Caco-2 (cell line): ENCODE results near the gene MEIS1. TPM values are rescaled to one million over a fixed set of nuclear protein-coding genes. Genes with fewer than 3 reads are reported as not detected.

Experiments
- BruUV-seq: library from RNA; stranded (reverse); fragments of 400-500 nt; replicated peaks from 2 replicates; lab custom pipeline; 2021; lab: Mats Ljungman, UMichigan
- CTCF ChIA-PET: fragments of 300-600 bp; sonication (Branson Sonifier 250); formaldehyde crosslinking; loops from one replicate; lab custom pipeline; 2022; ENCODE audit warnings: antibody characterized with exemption; lab: Charles Lee
- POLR2A ChIA-PET: fragments of 300-600 bp; sonication (Branson Sonifier 250); formaldehyde crosslinking; loops from one replicate; lab custom pipeline; 2022; ENCODE audit warnings: antibody characterized with exemption; lab: Charles Lee
- DNase-seq, 2 experiments: peaks; one replicate each; pipeline versions ENCODE4 v3.0.0 to v3.0.0-alpha.2; 2020 to 2022
- H3K27me3 ChIP-seq: replicated peaks from 2 replicates; pipeline ENCODE4 v1.6.0; 2011; ENCODE audit warnings: low read length; ENCODE audit not compliant: control insufficient read depth, insufficient read depth
- H3K36me3 ChIP-seq: 2 replicates; pipeline ENCODE4 v1.5.1; 2011; ENCODE audit warnings: low read length; ENCODE audit not compliant: control insufficient read depth, insufficient read depth
- H3K4me1 ChIP-seq: fragments of 250-450 bp; sonication (Bioruptor Pico); 2 replicates; pipeline ENCODE4 v1.5.1; 2020; ENCODE audit warnings: mild to moderate bottlenecking
- H3K4me3 ChIP-seq: 2 replicates; pipeline ENCODE4 v1.5.1; 2011; ENCODE audit warnings: low read depth, mild to moderate bottlenecking, control low read depth, low read length
- H3K9me3 ChIP-seq: fragments of 250-450 bp; sonication (Bioruptor Pico); 2 replicates; pipeline ENCODE4 v1.5.1; 2020; ENCODE audit warnings: mild to moderate bottlenecking, moderate library complexity
- H3K27ac Mint-ChIP-seq: one replicate; pipeline ENCODE4 v1.8.0; 2022; ENCODE audit warnings: mixed read lengths; ENCODE audit not compliant: unreplicated experiment
- H3K27me3 Mint-ChIP-seq: one replicate; pipeline ENCODE4 v1.8.0; 2022; ENCODE audit warnings: mixed read lengths; ENCODE audit not compliant: insufficient read depth, unreplicated experiment
- H3K36me3 Mint-ChIP-seq: one replicate; pipeline ENCODE4 v1.8.0; 2022; ENCODE audit warnings: mild to moderate bottlenecking, mixed read lengths; ENCODE audit not compliant: insufficient read depth, unreplicated experiment
- H3K4me1 Mint-ChIP-seq: one replicate; pipeline ENCODE4 v1.8.0; 2022; ENCODE audit warnings: low read depth, mixed read lengths; ENCODE audit not compliant: unreplicated experiment
- H3K4me3 Mint-ChIP-seq: one replicate; pipeline ENCODE4 v1.8.0; 2022; ENCODE audit warnings: mild to moderate bottlenecking, moderate library complexity, mixed read lengths; ENCODE audit not compliant: unreplicated experiment
- H3K9me3 Mint-ChIP-seq: one replicate; pipeline ENCODE4 v1.8.0; 2022; ENCODE audit warnings: mixed read lengths; ENCODE audit not compliant: unreplicated experiment
- CTCF ChIP-seq, 2 experiments: fragments of 200-600 bp in 1 of 2; IDR thresholded peaks; 1 replicate in 1 of 2; 2 replicates in 1 of 2; pipeline versions ENCODE4 v1.5.1 to v1.8.0; 2011 to 2022; ENCODE audit warnings: antibody characterized with exemption in 1 of 2, control low read depth in 1 of 2, inconsistent platforms in 1 of 2, low read depth in 1 of 2, low read length in 1 of 2, mild to moderate bottlenecking in 1 of 2, moderate library complexity in 1 of 2; ENCODE audit not compliant: insufficient read depth in 1 of 2, severe bottlenecking in 1 of 2, unreplicated experiment in 1 of 2
- intact Hi-C: fragments of 100-400 bp; cut with micrococcal nuclease; formaldehyde crosslinking; loops from one replicate; pipeline ENCODE4 v1.10.0; 2022; ENCODE audit not compliant: unreplicated experiment
- total RNA-seq: library from RNA; stranded (reverse); gene quantifications from 2 replicates; pipeline ENCODE4 v1.2.3, GENCODE V29; 2022

MEIS1 gene
- total RNA-seq, 1 experiment from 2014 or later = 7.4 TPM

- Histone ChIP-seq H3K4me1 (no peaks in the 10 kb centered on the region), H3K9me3 (no peaks in the 10 kb centered on the region), H3K4me3 (no peak overlapping the region), H3K36me3 (no peaks in the 10 kb centered on the region), H3K27me3 (no peaks in the 10 kb centered on the region)
- no peaks in the 10 kb centered on the region for H3K36me3 Mint-ChIP-seq
- TF ChIP-seq CTCF (IDR thresholded peaks at IDR 0.05; ENCODE audit: insufficient read depth in 1 of 2, low read depth in 1 of 2, low read length in 1 of 2, severe bottlenecking in 1 of 2, unreplicated experiment in 1 of 2) = no peak
- H3K27me3 Mint-ChIP-seq = no peaks in the 10 kb centered on the region
- DNase-seq = no peak
- no peak overlapping the region for H3K4me3 Mint-ChIP-seq
- POLR2A ChIA-PET = no interaction called here
- no TSS peak for BruUV-seq
- CTCF ChIA-PET = no interaction called here
- H3K9me3 Mint-ChIP-seq = no peaks in the 10 kb centered on the region
- no peaks in the 10 kb centered on the region for H3K4me1 Mint-ChIP-seq
- H3K27ac Mint-ChIP-seq = no peak overlapping the region
- intact Hi-C loops = no loop called here
Measured at GRCh38 chr2:66448136-66448991, 13.4 kb downstream of the MEIS1 start.

DNA sequence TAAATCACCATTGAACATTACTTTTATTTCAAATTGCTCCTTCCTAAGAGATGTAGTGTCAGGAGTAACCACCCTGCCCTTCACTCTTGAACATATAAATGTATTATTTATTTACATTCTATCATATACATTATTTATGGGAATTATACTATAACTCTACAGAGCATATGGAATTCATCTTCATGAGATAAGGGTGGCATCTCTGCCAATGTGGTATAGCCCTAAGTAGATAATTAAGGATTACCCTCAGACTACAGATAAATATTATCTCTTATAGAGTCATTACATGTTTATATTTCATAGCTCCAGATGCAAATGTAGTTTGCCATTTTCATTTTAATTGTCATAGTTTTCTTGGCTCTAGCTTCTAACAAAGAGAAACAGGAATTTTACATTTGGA, 17.3 kb downstream of the MEIS1 start:
- POLR2A ChIA-PET = no interaction called here
- intact Hi-C loops = no loop called here
- Mint-ChIP-seq H3K27ac (no peak overlapping the region), H3K36me3 (no peaks in the 10 kb centered on the region), H3K4me1 (no peaks in the 10 kb centered on the region), H3K4me3 (no peak overlapping the region), H3K9me3 (no peaks in the 10 kb centered on the region), H3K27me3 (no peaks in the 10 kb centered on the region)
- H3K9me3 ChIP-seq = no peaks in the 10 kb centered on the region
- H3K36me3 ChIP-seq = no peaks in the 10 kb centered on the region
- H3K4me3 ChIP-seq = no peak overlapping the region
- no peaks in the 10 kb centered on the region for H3K4me1 ChIP-seq
- no peak for TF ChIP-seq CTCF (IDR thresholded peaks at IDR 0.05; ENCODE audit: insufficient read depth in 1 of 2, low read depth in 1 of 2, low read length in 1 of 2, severe bottlenecking in 1 of 2, unreplicated experiment in 1 of 2)
- CTCF ChIA-PET = no interaction called here
- no peak for DNase-seq
- H3K27me3 ChIP-seq = no peaks in the 10 kb centered on the region
- no TSS peak for BruUV-seq

- intact Hi-C loops = no loop called here
- no peak for DNase-seq
- H3K9me3 Mint-ChIP-seq = no peaks in the 10 kb centered on the region
- H3K36me3 Mint-ChIP-seq = no peaks in the 10 kb centered on the region
- H3K27me3 Mint-ChIP-seq = no peaks in the 10 kb centered on the region
- Histone ChIP-seq H3K27me3 (no peaks in the 10 kb centered on the region), H3K36me3 (no peaks in the 10 kb centered on the region), H3K4me3 (no peak overlapping the region), H3K9me3 (no peaks in the 10 kb centered on the region), H3K4me1 (no peaks in the 10 kb centered on the region)
- CTCF ChIA-PET = no interaction called here
- BruUV-seq = no TSS peak
- POLR2A ChIA-PET = no interaction called here
- no peaks in the 10 kb centered on the region for H3K4me1 Mint-ChIP-seq
- no peak for TF ChIP-seq CTCF (IDR thresholded peaks at IDR 0.05; ENCODE audit: insufficient read depth in 1 of 2, low read depth in 1 of 2, low read length in 1 of 2, severe bottlenecking in 1 of 2, unreplicated experiment in 1 of 2)
- H3K4me3 Mint-ChIP-seq = no peak overlapping the region
- H3K27ac Mint-ChIP-seq = no peak overlapping the region
Measured at GRCh38 chr2:66452917-66453316, 18.0 kb downstream of the MEIS1 start.
